B cell (primary cell): Measurements from ENCODE around the gene HEXD.

Experiments used
- EZH2 ChIP-seq: IDR thresholded peaks from 2 replicates; pipeline ENCODE4 v1.6.1; 2012; ENCODE audit warnings: borderline replicate concordance, low read depth, mild to moderate bottlenecking, moderate library complexity, low read length; ENCODE audit not compliant: insufficient read depth, poor library complexity, severe bottlenecking
- TF ChIP-seq, protein P1 (sequence below): fragments of 200-600 bp; IDR thresholded peaks from one replicate; pipeline ENCODE4 v1.8.0; 2022; ENCODE audit warnings: antibody characterized with exemption, mild to moderate bottlenecking

DNA sequence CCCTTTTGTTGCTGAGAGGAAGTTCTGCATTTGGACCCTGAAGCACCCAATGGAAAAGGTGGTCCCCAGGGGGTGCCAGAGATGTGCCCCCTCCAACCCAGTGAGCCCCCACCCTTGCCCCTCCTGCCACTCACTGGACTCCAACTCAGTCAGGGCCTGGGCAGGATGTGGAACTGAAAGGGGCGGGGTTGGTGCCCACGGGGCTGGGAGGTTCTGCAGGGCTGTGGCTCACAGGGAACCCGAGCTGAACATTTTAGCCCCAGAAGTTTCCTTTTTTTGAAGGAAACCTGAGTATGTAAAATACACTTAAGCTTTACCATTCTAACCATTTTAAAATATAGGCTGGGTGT is 16.0 kb downstream of the HEXD start:
- TF ChIP-seq EZH2, result no peak
- TF ChIP-seq, protein P1, sequence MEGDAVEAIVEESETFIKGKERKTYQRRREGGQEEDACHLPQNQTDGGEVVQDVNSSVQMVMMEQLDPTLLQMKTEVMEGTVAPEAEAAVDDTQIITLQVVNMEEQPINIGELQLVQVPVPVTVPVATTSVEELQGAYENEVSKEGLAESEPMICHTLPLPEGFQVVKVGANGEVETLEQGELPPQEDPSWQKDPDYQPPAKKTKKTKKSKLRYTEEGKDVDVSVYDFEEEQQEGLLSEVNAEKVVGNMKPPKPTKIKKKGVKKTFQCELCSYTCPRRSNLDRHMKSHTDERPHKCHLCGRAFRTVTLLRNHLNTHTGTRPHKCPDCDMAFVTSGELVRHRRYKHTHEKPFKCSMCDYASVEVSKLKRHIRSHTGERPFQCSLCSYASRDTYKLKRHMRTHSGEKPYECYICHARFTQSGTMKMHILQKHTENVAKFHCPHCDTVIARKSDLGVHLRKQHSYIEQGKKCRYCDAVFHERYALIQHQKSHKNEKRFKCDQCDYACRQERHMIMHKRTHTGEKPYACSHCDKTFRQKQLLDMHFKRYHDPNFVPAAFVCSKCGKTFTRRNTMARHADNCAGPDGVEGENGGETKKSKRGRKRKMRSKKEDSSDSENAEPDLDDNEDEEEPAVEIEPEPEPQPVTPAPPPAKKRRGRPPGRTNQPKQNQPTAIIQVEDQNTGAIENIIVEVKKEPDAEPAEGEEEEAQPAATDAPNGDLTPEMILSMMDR, result no peak
